Measurements from ENCODE around the gene TAF11L9.
"Not testable (repeated sequence)": the region's sequence is repeated elsewhere in the genome, so short reads cannot be mapped to it uniquely, and the experiment has no call there.

Gene TAF11L9

GRCh38 chr5:17594255-17594654 is at the start of gene TAF11L9:
Gene TAF11L9 (minus strand): TSS chr5:17594394.
- DNase-seq (ENCODE audit: low spot score): not testable (repeated sequence)

- TF ChIP-seq CTCF (IDR thresholded peaks at IDR 0.05; ENCODE audit: extremely low read depth, missing control alignments): no peak
- DNase-seq (ENCODE audit: low spot score): no peak
These were observed 40.0 kb upstream of the TAF11L9 start, which contains the start of gene TAF11L14 for GRCh38 chr5:17634160-17634559. Gene TAF11L14 (plus strand): TSS chr5:17634460.

- not testable (repeated sequence) for DNase-seq (ENCODE audit: low spot score)
These were observed 37.6 kb upstream of the TAF11L9 start, which contains the start of gene TAF11L13 for GRCh38 chr5:17631788-17632187. Gene TAF11L13 (plus strand): TSS chr5:17632088.

GRCh38 chr5:17625686-17626085 is 31.5 kb upstream of the TAF11L9 start:
- no peak for DNase-seq (ENCODE audit: low spot score)
- no peak for TF ChIP-seq CTCF (IDR thresholded peaks at IDR 0.05; ENCODE audit: extremely low read depth, missing control alignments)

GRCh38 chr5:17620627-17621026 is 26.4 kb upstream of the TAF11L9 start:
- TF ChIP-seq CTCF (IDR thresholded peaks at IDR 0.05; ENCODE audit: extremely low read depth, missing control alignments): no peak
- DNase-seq (ENCODE audit: low spot score): no peak

DNA sequence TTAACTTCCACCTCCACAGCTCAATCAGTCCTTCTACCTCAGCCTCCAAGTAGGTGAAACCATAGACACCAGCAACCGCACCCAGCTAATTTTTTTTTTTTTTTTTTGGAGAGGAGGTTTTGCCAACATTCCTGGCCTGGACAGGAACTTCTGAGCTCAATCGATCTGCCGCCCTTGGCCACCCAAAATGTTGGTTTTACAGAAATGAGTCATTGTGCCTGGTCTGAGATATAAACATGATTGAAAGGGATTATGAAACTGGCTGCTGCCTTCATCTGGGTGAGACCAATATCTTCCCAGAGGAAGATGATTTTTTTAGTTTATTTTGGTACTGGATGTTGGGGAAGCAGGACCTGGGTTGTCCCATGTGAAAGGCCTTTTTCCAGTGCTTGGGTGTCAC is 25.2 kb upstream of the TAF11L9 start:
- DNase-seq (ENCODE audit: low spot score): no peak
- TF ChIP-seq CTCF (IDR thresholded peaks at IDR 0.05; ENCODE audit: extremely low read depth, missing control alignments): no peak

GRCh38 chr5:17614872-17615605 is 20.8 kb upstream of the TAF11L9 start:
- TF ChIP-seq CTCF (IDR thresholded peaks at IDR 0.05; ENCODE audit: extremely low read depth, missing control alignments): no peak
- no peak for DNase-seq (ENCODE audit: low spot score)

- DNase-seq (ENCODE audit: low spot score): not testable (repeated sequence)
These were observed 15.9 kb upstream of the TAF11L9 start, which contains the start of gene TAF11L12 for GRCh38 chr5:17610092-17610491. Gene TAF11L12 (plus strand): TSS chr5:17610392.

DNA sequence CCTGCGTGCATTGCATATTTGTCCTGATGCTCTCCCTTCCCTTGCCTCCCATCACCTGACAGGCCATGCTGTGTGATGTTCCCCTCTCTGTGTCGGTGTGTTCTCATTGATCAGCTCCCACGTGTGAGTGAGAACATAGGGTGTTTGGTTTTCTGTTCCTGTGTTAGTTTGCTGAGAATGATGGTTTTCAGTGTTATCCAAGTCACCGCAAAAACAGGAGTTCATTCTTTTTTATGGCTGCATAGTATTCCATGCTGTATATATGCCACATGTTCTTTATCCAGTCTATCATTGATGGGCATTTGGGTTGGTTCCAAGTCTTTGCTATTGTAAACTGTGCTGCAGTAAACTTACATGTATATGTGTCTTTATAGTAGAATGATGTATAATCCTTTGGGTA is 13.3 kb upstream of the TAF11L9 start:
- not testable (repeated sequence) for DNase-seq (ENCODE audit: low spot score)
